Loucy (cell line): ENCODE measurements around the gene ZC2HC1B.

ENCODE experiments used
- CTCF ChIP-seq: fragments of 200-600 bp; sonication (generic); conservative IDR thresholded peaks from 2 replicates; pipeline ENCODE4 v1.5.1; 2014; ENCODE audit warnings: mild to moderate bottlenecking, antibody characterized with exemption, low read length
- EZH2phosphoT487 ChIP-seq: fragments of 200-600 bp; IDR thresholded peaks from 2 replicates; pipeline ENCODE4 v1.6.1; 2018; ENCODE audit warnings: antibody characterized with exemption, mild to moderate bottlenecking, moderate library complexity, borderline replicate concordance

- TF ChIP-seq CTCF (no peak), EZH2phosphoT487 (no peak)
These were observed 104.8 kb downstream of the ZC2HC1B start for GRCh38 chr6:143969077-143969476.
